ENCODE measurements around the gene LRRC32.

- no peak for TF ChIP-seq CTCF (optimal IDR thresholded peaks at IDR 0.05 in 1 of 3, IDR thresholded peaks at IDR 0.05 in 1 of 3, conservative IDR thresholded peaks at IDR 0.05 in 1 of 3; ENCODE audit: extremely low read depth in 1 of 3, insufficient read depth in 2 of 3, low read length in 3 of 3)
- TF ChIP-seq EZH2 (IDR thresholded peaks at IDR 0.05; ENCODE audit: low read length), result no peak
Measured at GRCh38 chr11:76637491-76638269, 32.9 kb downstream of the LRRC32 start.

Measured in keratinocyte (primary cell).